Activated naive CD8-positive, alpha-beta T cell treated with anti-CD3 and anti-CD28 coated beads, Interleukin-2, amount 50 U/mL, for 24 hours (primary cell): ENCODE measurements around the gene XPO6.

ENCODE experiments used
- ATAC-seq: fragments of 150-1000 bp; cut with Tn5 transposase; one replicate; pipeline ENCODE4 v1.10.0; 2021
- DNase-seq: peaks from one replicate; pipeline ENCODE4 v3.0.0; 2021
- H3K27ac Mint-ChIP-seq: one replicate; pipeline ENCODE4 v1.8.0; 2021; ENCODE audit warnings: mild to moderate bottlenecking, mixed read lengths
- H3K27me3 Mint-ChIP-seq: one replicate; pipeline ENCODE4 v1.8.0; 2021; ENCODE audit warnings: mixed read lengths
- H3K36me3 Mint-ChIP-seq: one replicate; pipeline ENCODE4 v1.8.0; 2021; ENCODE audit warnings: low read depth, mixed read lengths
- H3K4me1 Mint-ChIP-seq: one replicate; pipeline ENCODE4 v1.8.0; 2021; ENCODE audit warnings: mixed read lengths
- H3K4me3 Mint-ChIP-seq: one replicate; pipeline ENCODE4 v1.8.0; 2021; ENCODE audit warnings: mild to moderate bottlenecking, moderate library complexity, mixed read lengths
- H3K9me3 Mint-ChIP-seq: one replicate; pipeline ENCODE4 v1.8.0; 2021; ENCODE audit warnings: mixed read lengths

Gene XPO6

GRCh38 chr16:28061352-28062101 lies 150.2 kb downstream of the XPO6 start:
- no peak for DNase-seq
- Mint-ChIP-seq H3K27ac (no peak overlapping the region), H3K9me3 (no peaks in the 10 kb centered on the region), H3K4me3 (no peak overlapping the region), H3K27me3 (peaks cover 62% of the 10 kb centered on the region), H3K36me3 (no peaks in the 10 kb centered on the region), H3K4me1 (no peaks in the 10 kb centered on the region)
- no peak for ATAC-seq

GRCh38 chr16:28059841-28060575 lies 151.8 kb downstream of the XPO6 start:
- H3K9me3 Mint-ChIP-seq: no peaks in the 10 kb centered on the region

GRCh38 chr16:28058839-28059589 lies 152.8 kb downstream of the XPO6 start:
- ATAC-seq (peak; percentile 22), DNase-seq (no peak)
- Mint-ChIP-seq H3K9me3 (no peaks in the 10 kb centered on the region), H3K27me3 (peaks cover 52% of the 10 kb centered on the region), H3K36me3 (no peaks in the 10 kb centered on the region), H3K4me3 (no peak overlapping the region), H3K27ac (no peak overlapping the region), H3K4me1 (no peaks in the 10 kb centered on the region)

More at GRCh38 chr16:28059841-28060575, 151.8 kb downstream of the XPO6 start:
- H3K27ac Mint-ChIP-seq: no peak overlapping the region
- H3K36me3 Mint-ChIP-seq: no peaks in the 10 kb centered on the region
- DNase-seq (no peak), ATAC-seq (no peak)
- H3K4me3 Mint-ChIP-seq: no peak overlapping the region
- peaks cover 57% of the 10 kb centered on the region for H3K27me3 Mint-ChIP-seq
- H3K4me1 Mint-ChIP-seq: no peaks in the 10 kb centered on the region

- ATAC-seq (no peak), DNase-seq (no peak)
- Mint-ChIP-seq H3K36me3 (no peaks in the 10 kb centered on the region), H3K4me3 (no peak overlapping the region), H3K4me1 (no peaks in the 10 kb centered on the region), H3K9me3 (no peaks in the 10 kb centered on the region), H3K27ac (no peak overlapping the region), H3K27me3 (peaks cover 55% of the 10 kb centered on the region)
Observed at GRCh38 chr16:28057949-28058348, 153.8 kb downstream of the XPO6 start.

GRCh38 chr16:28053461-28053860 lies 158.3 kb downstream of the XPO6 start:
- Mint-ChIP-seq H3K4me1 (no peaks in the 10 kb centered on the region), H3K36me3 (no peaks in the 10 kb centered on the region), H3K27me3 (peaks cover 23% of the 10 kb centered on the region), H3K27ac (no peak overlapping the region), H3K9me3 (peaks cover 5% of the 10 kb centered on the region), H3K4me3 (no peak overlapping the region)
- ATAC-seq: no peak
- DNase-seq: no peak

- DNase-seq (no peak), ATAC-seq (no peak)
- H3K4me1 Mint-ChIP-seq: no peaks in the 10 kb centered on the region
- H3K9me3 Mint-ChIP-seq: peaks cover 5% of the 10 kb centered on the region
- peaks cover 1% of the 10 kb centered on the region for H3K36me3 Mint-ChIP-seq
- no peak overlapping the region for H3K4me3 Mint-ChIP-seq
- peaks cover 23% of the 10 kb centered on the region for H3K27me3 Mint-ChIP-seq
- H3K27ac Mint-ChIP-seq: no peak overlapping the region
Observed at GRCh38 chr16:28052274-28053128, 159.3 kb downstream of the XPO6 start.

GRCh38 chr16:28051486-28051885 lies 160.3 kb downstream of the XPO6 start:
- no peak for ATAC-seq
- no peak overlapping the region for H3K4me3 Mint-ChIP-seq
- peaks cover 20% of the 10 kb centered on the region for H3K27me3 Mint-ChIP-seq
- H3K27ac Mint-ChIP-seq: no peak overlapping the region
- no peaks in the 10 kb centered on the region for H3K4me1 Mint-ChIP-seq
- peaks cover 5% of the 10 kb centered on the region for H3K9me3 Mint-ChIP-seq
- no peak for DNase-seq
- H3K36me3 Mint-ChIP-seq: peaks cover 1% of the 10 kb centered on the region
